HG03378 (cell line): ENCODE measurements around the gene CSAG3.
"Not testable (repeated sequence)": the region's sequence is repeated elsewhere in the genome, so short reads cannot be mapped to it uniquely, and the experiment has no call there.

Source experiments
- ATAC-seq: cut with Tn5 transposase; IDR thresholded peaks from one replicate; pipeline ENCODE4 v1.9.1; 2021; ENCODE audit warnings: mild to moderate bottlenecking, moderate library complexity; ENCODE audit not compliant: unreplicated experiment

CSAG3 gene

GRCh38 chrX:152758918-152759317, at the start of gene CSAG3:
Gene CSAG3, plus strand, starts transcription at chrX:152759218.
- ATAC-seq: not testable (repeated sequence)

DNA sequence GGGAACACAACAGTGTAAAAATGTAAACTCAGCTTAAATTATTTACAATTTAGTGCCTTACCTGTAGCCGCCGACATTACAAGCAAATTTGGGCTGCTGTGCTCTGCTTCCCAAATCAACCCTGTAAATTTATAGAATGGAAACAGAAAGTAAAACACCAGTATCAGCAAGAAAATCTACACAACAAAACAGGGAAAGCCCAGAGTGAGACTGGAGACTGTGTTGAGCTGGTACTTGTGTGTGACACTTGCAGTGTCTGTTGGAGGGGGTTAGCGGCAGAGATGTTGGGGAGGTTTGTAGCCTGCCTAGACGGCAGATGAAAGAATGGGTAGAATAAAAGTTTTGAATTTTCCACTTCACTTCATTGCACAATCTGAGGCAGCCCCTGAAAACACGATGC, 45.8 kb upstream of the CSAG3 start:
- not testable (repeated sequence) for ATAC-seq

DNA sequence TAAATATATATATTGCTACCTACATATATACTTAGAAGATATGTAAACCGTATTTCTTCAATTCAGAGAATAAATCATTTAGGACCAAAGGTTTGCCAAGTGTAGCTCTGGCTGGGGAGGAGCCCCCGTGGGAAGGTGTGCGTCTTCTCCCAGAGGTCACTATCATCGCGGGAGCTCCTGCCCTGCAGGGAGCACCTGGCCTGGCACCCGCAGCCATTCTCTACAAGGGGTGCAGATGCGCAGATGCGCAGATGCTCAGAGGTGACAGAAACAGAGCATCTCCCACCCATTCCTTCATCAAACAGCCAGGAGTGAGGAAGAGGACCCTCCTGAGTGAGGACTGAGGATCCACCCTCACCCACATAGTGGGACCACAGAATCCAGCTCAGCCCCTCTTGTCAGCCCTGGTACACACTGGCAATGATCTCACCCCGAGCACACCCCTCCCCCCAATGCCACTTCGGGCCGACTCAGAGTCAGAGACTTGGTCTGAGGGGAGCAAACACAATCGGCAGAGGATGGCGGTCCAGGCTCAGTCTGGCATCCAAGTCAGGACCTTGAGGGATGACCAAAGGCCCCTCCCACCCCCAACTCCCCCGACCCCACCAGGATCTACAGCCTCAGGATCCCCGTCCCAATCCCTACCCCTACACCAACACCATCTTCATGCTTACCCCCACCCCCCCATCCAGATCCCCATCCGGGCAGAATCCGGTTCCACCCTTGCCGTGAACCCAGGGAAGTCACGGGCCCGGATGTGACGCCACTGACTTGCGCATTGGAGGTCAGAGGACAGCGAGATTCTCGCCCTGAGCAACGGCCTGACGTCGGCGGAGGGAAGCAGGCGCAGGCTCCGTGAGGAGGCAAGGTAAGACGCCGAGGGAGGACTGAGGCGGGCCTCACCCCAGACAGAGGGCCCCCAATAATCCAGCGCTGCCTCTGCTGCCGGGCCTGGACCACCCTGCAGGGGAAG, 44.9 kb upstream of the CSAG3 start, which contains the start of gene MAGEA2B:
Gene MAGEA2B, plus strand, starts transcription at position 814 of the 973 bp plus-strand sequence. CDS start 2,479 bp downstream, outside the sequence.
- not testable (repeated sequence) for ATAC-seq

DNA sequence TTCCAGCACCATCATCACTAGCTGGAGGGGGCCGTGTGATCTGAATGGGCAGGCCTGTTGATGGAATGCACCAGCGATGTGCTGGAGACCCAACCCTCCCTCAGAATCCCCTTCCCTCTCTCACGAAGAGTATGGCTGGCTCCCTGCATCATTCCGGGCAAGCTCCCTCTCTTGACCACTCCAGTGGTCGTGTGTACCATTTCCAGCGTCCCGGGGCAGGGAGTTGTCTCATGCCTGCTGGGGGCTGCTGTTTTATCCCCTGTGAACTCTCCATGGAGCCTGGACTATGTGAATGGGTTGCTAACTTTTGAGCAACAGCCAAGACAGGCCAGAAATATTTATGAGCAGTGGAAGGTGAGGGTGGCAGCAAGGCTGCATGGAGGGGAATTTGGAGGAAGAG, 33.6 kb upstream of the CSAG3 start:
- ATAC-seq: no peak

DNA sequence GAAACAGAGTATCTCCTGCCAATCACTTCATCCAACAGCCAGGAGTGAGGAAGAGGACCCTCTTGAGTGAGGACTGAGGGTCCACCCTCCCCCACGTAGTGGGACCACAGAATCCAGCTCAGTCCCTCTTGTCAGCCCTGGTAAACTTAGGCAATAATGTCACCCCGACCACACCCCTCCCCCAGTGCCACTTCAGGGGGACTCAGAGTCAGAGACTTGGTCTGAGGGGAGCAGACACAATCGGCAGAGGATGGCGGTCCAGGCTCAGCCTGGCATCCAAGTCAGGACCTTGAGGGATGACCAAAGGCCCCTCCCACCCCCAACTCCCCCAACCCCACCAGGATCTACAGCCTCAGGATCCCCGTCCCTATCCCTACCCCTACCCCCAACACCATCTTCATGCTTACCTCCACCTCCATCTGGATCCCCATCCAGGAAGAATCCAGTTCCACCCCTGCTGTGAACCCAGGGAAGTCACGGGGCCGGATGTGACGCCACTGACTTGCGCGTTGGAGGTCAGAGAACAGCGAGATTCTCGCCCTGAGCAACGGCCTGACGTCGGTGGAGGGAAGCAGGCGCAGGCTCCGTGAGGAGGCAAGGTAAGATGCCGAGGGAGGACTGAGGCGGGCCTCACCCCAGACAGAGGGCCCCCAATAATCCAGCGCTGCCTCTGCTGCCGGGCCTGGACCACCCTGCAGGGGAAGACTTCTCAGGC, 25.6 kb upstream of the CSAG3 start, which contains the start of the genes CSAG1 and MAGEA12:
Gene CSAG1, minus strand, starts transcription at position 461 of the 715 bp plus-strand sequence. CDS start 1,261 bp downstream, outside the sequence.
Gene MAGEA12, plus strand, starts transcription at position 497 of the 715 bp plus-strand sequence. CDS start 2,405 bp downstream, outside the sequence.
- no peak for ATAC-seq

GRCh38 chrX:152734143-152734858, 24.7 kb upstream of the CSAG3 start:
- ATAC-seq: not testable (repeated sequence)

- ATAC-seq: no peak
Observed at GRCh38 chrX:152735101-152735500, 23.9 kb upstream of the CSAG3 start.

DNA sequence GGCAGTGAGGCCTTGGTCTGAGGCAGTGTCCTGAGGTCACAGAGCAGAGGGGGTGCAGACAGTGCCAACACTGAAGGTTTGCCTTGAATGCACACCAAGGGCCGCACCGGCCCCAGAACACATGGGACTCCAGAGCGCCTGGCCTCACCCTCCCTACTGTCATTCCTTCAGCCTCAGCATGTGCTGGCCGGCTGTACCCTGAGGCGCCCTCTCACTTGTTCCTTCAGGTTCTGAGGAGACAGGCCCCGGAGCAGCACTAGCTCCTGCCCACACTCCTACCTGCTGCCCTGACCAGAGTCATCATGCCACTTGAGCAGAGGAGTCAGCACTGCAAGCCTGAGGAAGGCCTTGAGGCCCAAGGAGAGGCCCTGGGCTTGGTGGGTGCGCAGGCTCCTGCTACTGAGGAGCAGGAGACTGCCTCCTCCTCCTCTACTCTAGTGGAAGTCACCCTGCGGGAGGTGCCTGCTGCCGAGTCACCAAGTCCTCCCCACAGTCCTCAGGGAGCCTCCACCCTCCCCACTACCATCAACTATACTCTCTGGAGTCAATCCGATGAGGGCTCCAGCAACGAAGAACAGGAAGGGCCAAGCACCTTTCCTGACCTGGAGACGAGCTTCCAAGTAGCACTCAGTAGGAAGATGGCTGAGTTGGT, 23.0 kb upstream of the CSAG3 start:
- ATAC-seq: no peak

DNA sequence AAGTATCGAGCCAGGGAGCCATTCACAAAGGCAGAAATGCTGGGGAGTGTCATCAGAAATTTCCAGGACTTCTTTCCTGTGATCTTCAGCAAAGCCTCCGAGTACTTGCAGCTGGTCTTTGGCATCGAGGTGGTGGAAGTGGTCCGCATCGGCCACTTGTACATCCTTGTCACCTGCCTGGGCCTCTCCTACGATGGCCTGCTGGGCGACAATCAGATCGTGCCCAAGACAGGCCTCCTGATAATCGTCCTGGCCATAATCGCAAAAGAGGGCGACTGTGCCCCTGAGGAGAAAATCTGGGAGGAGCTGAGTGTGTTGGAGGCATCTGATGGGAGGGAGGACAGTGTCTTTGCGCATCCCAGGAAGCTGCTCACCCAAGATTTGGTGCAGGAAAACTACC, 22.5 kb upstream of the CSAG3 start:
- not testable (repeated sequence) for ATAC-seq

DNA sequence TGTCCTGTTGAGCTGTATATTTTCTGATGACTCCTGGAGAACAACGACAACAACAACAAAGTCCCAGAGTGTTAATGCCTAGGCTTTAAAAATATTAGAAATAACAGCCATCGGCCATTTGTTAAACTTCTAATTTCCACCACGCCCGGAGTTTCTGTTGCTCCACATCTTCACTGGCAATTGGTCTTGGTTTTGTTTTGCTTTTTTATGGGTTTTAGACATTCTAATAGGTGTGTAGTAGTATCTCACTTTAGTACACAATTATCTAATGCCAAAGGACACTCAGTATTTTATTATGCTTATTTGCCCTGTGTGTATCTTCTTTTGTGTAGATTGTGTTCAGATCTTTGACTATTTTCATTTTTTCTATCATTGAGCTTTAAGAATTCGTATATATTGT, 20.5 kb upstream of the CSAG3 start:
- no peak for ATAC-seq

DNA sequence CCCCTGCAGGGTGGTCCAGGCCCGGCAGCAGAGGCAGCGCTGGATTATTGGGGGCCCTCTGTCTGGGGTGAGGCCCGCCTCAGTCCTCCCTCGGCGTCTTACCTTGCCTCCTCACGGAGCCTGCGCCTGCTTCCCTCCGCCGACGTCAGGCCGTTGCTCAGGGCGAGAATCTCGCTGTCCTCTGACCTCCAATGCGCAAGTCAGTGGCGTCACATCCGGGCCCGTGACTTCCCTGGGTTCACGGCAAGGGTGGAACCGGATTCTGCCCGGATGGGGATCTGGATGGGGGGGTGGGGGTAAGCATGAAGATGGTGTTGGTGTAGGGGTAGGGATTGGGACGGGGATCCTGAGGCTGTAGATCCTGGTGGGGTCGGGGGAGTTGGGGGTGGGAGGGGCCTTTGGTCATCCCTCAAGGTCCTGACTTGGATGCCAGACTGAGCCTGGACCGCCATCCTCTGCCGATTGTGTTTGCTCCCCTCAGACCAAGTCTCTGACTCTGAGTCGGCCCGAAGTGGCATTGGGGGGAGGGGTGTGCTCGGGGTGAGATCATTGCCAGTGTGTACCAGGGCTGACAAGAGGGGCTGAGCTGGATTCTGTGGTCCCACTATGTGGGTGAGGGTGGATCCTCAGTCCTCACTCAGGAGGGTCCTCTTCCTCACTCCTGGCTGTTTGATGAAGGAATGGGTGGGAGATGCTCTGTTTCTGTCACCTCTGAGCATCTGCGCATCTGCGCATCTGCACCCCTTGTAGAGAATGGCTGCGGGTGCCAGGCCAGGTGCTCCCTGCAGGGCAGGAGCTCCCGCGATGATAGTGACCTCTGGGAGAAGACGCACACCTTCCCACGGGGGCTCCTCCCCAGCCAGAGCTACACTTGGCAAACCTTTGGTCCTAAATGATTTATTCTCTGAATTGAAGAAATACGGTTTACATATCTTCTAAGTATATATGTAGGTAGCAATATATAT, 5.0 kb upstream of the CSAG3 start, which contains the start of gene MAGEA2:
Gene MAGEA2, minus strand, starts transcription at position 157 of the 965 bp plus-strand sequence. CDS start 2,479 bp downstream, outside the sequence.
- ATAC-seq: not testable (repeated sequence)

DNA sequence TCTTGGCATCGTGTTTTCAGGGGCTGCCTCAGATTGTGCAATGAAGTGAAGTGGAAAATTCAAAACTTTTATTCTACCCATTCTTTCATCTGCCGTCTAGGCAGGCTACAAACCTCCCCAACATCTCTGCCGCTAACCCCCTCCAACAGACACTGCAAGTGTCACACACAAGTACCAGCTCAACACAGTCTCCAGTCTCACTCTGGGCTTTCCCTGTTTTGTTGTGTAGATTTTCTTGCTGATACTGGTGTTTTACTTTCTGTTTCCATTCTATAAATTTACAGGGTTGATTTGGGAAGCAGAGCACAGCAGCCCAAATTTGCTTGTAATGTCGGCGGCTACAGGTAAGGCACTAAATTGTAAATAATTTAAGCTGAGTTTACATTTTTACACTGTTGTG, 4.1 kb upstream of the CSAG3 start:
- ATAC-seq: not testable (repeated sequence)

GRCh38 chrX:152759544-152759943, 526 bp downstream of the CSAG3 start:
- ATAC-seq: not testable (repeated sequence)

GRCh38 chrX:152761582-152761981, 2.6 kb downstream of the CSAG3 start:
- ATAC-seq: not testable (repeated sequence)

- not testable (repeated sequence) for ATAC-seq
Observed at GRCh38 chrX:152766562-152766961, 7.5 kb downstream of the CSAG3 start.

DNA sequence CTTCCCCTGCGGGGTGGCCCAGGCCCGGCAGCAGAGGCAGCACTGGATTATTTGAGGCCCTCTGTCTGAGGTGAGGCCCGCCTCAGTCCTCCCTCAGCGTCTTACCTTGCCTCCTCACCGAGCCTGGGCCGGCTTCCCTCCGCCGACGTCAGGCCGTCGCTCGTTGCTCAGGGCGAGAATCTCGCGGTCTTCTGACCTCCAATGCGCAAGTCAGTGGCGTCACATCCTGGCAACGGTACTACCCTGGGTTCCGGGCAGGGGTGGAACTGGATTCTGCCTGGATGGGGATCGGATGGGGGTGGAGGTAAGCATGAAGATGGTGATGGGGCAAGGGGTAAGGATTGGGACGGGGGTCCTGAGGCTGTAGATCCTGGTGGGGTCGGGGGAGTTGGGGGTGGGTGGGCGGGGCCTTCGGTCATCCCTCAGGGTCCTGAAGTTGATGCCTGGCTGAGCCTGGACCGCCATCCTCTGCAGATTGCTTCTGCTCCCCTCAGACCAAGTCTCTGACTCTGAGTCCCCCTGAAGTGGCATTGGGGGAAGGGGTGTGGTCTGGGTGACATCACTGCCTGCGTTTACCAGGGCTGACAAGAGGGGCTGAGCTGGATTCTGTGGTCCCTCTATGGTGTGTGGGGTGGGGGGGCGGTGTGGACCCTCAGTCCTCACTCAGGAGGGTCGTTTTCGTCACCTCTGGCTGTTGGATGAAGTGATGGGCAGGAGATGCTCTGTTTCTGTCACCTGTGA, 10.7 kb downstream of the CSAG3 start, which contains the start of gene MAGEA6:
Gene MAGEA6, minus strand, starts transcription at position 141 of the 741 bp plus-strand sequence. CDS start 2,039 bp downstream, outside the sequence.
- ATAC-seq: not testable (repeated sequence)

- ATAC-seq: not testable (repeated sequence)
Observed at GRCh38 chrX:152787062-152787461, 28.0 kb downstream of the CSAG3 start.

DNA sequence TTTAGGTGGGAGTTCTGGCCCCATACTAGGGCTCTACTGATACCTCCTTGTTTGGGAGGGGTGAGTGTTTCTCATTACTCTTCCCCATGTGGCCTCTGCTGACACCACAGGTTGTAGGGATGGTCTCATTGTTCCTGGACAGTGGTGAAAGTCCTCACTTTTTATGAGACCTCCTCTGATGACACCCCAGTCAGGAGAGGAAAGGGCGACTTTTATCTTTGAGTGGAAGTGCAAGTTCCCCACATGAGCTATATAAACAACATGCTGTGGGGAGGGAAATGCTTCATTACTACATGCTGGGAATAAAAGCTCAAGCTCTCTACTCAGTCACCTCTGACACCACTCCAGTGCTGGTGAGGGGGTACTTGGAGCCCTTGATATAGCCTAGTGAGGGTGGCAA, 39.9 kb downstream of the CSAG3 start:
- no peak for ATAC-seq
